EH (cell line): ENCODE data around the gene RPS10.

Experiments used
- DNase-seq: peaks from one replicate; pipeline ENCODE4 v3.0.0-alpha.2; 2015; ENCODE audit warnings: low read depth

The RPS10 gene

DNA sequence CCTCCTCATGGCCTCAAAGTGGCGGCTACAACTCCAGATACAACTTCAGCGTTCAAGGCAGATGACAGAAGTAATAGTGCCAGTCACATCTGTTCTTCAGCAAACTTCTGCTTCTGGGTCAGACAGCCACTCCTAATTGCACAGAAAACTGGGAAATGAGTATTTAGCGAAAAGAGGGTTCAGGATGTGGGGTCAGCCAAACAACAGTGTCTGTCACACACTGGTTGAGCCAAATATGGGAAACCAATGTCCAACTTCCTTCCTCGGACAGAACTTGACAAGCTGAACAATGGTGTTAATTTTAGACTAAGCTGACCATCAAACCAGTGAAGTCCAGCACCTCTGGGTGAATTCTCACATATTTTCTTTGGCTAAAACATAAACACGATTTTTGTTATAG, 55.5 kb downstream of the RPS10 start:
- DNase-seq, result no peak

DNA sequence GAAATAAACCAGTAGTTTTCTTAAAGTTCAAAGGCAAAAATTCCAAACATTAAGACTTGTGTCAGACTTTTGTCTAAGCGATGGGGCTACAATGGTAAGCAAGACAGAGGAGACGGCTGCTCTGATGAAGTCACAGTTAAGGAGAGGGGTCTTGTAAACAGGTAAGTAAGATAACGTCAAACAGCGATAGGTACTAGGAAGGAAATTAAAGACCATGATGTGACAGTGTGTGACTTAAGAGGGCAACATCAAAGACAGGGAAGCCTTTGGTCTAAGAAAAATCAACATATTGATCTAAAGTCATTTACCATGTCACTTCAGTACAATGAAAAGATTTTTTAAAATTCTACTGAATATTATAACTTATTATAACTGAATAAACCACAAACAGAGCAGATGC, 56.5 kb downstream of the RPS10 start:
- DNase-seq, result no peak
